PC-9 (cell line): ENCODE results near the gene LAMA2. TPM values are rescaled to one million over a fixed set of nuclear protein-coding genes. Genes with fewer than 3 reads are reported as not detected.

Source experiments
- BruUV-seq: library from RNA; stranded (reverse); fragments of 400-500 nt; replicated peaks from 2 replicates; lab custom pipeline; 2021; lab: Mats Ljungman, UMichigan
- CTCF ChIA-PET: fragments of 300-600 bp; sonication (Branson Sonifier 250); formaldehyde crosslinking; loops from one replicate; lab custom pipeline; 2022; ENCODE audit warnings: antibody characterized with exemption; lab: Charles Lee
- POLR2A ChIA-PET: fragments of 300-600 bp; sonication (Branson Sonifier 250); formaldehyde crosslinking; loops from one replicate; lab custom pipeline; 2022; ENCODE audit warnings: antibody characterized with exemption; ENCODE audit not compliant: unreplicated experiment; lab: Charles Lee
- DNase-seq, 2 experiments: peaks; one replicate each; pipeline versions ENCODE4 v3.0.0 to v3.0.0-alpha.2; 2015 to 2022; ENCODE audit warnings: mixed read lengths in 1 of 2
- H2AFZ ChIP-seq: fragments of 200-600 bp; sonication (generic); 2 replicates; pipeline ENCODE4 v1.8.1; 2017; ENCODE audit warnings: antibody characterized with exemption
- H3F3A ChIP-seq: fragments of 200-600 bp; sonication (generic); 2 replicates; pipeline ENCODE4 v1.8.1; 2017; ENCODE audit warnings: antibody characterized with exemption, mild to moderate bottlenecking, low read depth; ENCODE audit not compliant: insufficient read depth
- H3K27ac ChIP-seq: fragments of 200-600 bp; sonication (generic); 2 replicates; pipeline ENCODE4 v1.6.1; 2016; ENCODE audit warnings: mixed run types
- H3K27me3 ChIP-seq: fragments of 200-600 bp; sonication (generic); 2 replicates; pipeline ENCODE4 v1.6.1; 2016; ENCODE audit warnings: low read depth, mixed run types; ENCODE audit not compliant: insufficient read depth
- H3K36me3 ChIP-seq: fragments of 200-600 bp; sonication (generic); 2 replicates; pipeline ENCODE4 v1.6.1; 2016; ENCODE audit warnings: low read depth, mixed run types
- H3K4me1 ChIP-seq: fragments of 200-600 bp; sonication (generic); replicated peaks from 2 replicates; pipeline ENCODE4 v1.6.1; 2016; ENCODE audit warnings: mixed run types; ENCODE audit not compliant: insufficient read depth
- H3K4me2 ChIP-seq: fragments of 200-600 bp; sonication (generic); 2 replicates; pipeline ENCODE4 v1.6.1; 2017; ENCODE audit warnings: mixed run types
- H3K4me3 ChIP-seq: fragments of 200-600 bp; sonication (generic); 2 replicates; pipeline ENCODE4 v1.6.1; 2016; ENCODE audit warnings: mixed run types
- H3K79me2 ChIP-seq: fragments of 200-600 bp; sonication (generic); 2 replicates; pipeline ENCODE4 v1.6.1; 2017; ENCODE audit warnings: low read depth, mixed run types
- H3K9me2 ChIP-seq: fragments of 200-600 bp; sonication (generic); 2 replicates; pipeline ENCODE4 v1.8.1; 2017; ENCODE audit warnings: mild to moderate bottlenecking; ENCODE audit not compliant: insufficient read depth
- H3K9me3 ChIP-seq: fragments of 200-600 bp; sonication (generic); 2 replicates; pipeline ENCODE4 v1.8.1; 2016; ENCODE audit warnings: low read depth; ENCODE audit not compliant: insufficient read depth
- H4K20me1 ChIP-seq: fragments of 200-600 bp; sonication (generic); 2 replicates; pipeline ENCODE4 v1.8.1; 2017; ENCODE audit not compliant: insufficient read depth
- EZH2 ChIP-seq: fragments of 200-600 bp; sonication (generic); IDR thresholded peaks from 2 replicates; pipeline ENCODE4 v1.8.0; 2017; ENCODE audit warnings: antibody characterized with exemption, low read depth
- intact Hi-C: fragments of 100-400 bp; cut with micrococcal nuclease; formaldehyde crosslinking; loops from one replicate; pipeline ENCODE4 v1.10.0; 2022; ENCODE audit not compliant: unreplicated experiment
- total RNA-seq: library from RNA; stranded (reverse); gene quantifications from 2 replicates; pipeline ENCODE4 v1.2.3, GENCODE V29; 2021
- TF ChIP-seq, protein P1 (sequence below): fragments of 200-600 bp; sonication (generic); conservative IDR thresholded peaks from 2 replicates; pipeline ENCODE4 v1.6.1; 2017; ENCODE audit warnings: mixed run types, antibody characterized with exemption, mild to moderate bottlenecking, moderate library complexity

LAMA2 gene
- total RNA-seq, 1 experiment from 2014 or later: 2.8 TPM

DNA sequence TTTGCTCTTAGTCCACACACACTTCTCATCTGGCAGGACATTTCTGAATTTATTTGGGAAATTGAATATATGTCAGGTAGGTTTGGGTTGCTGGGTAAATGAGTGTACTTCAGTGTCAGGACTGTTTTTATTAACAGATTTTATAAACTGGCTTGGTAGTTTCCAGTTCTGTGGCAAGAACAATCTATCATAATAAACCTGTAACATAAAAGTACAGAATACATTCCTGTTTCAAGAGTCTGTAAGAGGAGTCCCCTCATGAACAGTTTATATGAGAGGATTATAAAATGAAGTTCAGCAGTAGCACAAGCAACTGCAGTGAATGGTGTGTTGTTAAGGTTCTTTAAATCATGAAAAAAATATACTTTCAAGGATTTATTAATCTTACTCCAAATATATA, 81.8 kb downstream of the LAMA2 start:
- Histone ChIP-seq H3K4me1 (no peaks in the 10 kb centered on the region), H3K4me3 (no peak overlapping the region), H3K36me3 (no peaks in the 10 kb centered on the region), H2AFZ (no peak overlapping the region), H4K20me1 (no peaks in the 10 kb centered on the region), H3K4me2 (no peak overlapping the region), H3K79me2 (no peaks in the 10 kb centered on the region), H3K27ac (no peak overlapping the region), H3F3A (no peaks in the 10 kb centered on the region), H3K9me2 (no peaks in the 10 kb centered on the region; the same call in 1 of the 2 replicates), H3K9me3 (no peaks in the 10 kb centered on the region), H3K27me3 (no peaks in the 10 kb centered on the region)
- no peak for DNase-seq
- no TSS peak for BruUV-seq
- TF ChIP-seq, protein P1, sequence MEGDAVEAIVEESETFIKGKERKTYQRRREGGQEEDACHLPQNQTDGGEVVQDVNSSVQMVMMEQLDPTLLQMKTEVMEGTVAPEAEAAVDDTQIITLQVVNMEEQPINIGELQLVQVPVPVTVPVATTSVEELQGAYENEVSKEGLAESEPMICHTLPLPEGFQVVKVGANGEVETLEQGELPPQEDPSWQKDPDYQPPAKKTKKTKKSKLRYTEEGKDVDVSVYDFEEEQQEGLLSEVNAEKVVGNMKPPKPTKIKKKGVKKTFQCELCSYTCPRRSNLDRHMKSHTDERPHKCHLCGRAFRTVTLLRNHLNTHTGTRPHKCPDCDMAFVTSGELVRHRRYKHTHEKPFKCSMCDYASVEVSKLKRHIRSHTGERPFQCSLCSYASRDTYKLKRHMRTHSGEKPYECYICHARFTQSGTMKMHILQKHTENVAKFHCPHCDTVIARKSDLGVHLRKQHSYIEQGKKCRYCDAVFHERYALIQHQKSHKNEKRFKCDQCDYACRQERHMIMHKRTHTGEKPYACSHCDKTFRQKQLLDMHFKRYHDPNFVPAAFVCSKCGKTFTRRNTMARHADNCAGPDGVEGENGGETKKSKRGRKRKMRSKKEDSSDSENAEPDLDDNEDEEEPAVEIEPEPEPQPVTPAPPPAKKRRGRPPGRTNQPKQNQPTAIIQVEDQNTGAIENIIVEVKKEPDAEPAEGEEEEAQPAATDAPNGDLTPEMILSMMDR: no peak
- no peak for TF ChIP-seq EZH2
- CTCF ChIA-PET: no interaction called here
- intact Hi-C loops: no loop called here
- POLR2A ChIA-PET: no interaction called here

DNA sequence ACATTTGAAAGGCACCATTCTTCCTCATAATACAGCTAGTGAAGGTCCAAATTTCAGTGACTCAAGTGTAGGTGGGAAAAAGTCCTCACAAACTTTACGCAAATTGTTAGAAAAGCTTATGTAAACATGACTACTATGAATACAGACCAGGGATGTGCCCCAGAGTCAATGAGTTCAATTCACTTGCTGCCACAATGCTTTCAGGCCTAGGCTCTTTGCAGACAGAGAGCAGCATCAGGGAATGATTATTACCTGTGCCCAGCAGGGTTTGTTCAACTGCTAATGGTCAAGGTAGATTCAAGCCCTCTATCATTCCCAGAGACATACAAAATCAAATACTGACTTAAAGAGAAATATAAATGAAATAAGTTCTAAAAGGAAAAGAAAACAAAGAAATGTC, 84.0 kb downstream of the LAMA2 start:
- no peak for DNase-seq
- TF ChIP-seq, protein P1: no peak
- no peak overlapping the region for H3K27ac ChIP-seq
- intact Hi-C loops: no loop called here
- ChIA-PET POLR2A (no interaction called here), CTCF (no interaction called here)
- no peaks in the 10 kb centered on the region for H3F3A ChIP-seq
- no TSS peak for BruUV-seq
- no peaks in the 10 kb centered on the region for H3K36me3 ChIP-seq
- no peaks in the 10 kb centered on the region for H3K4me1 ChIP-seq
- no peak overlapping the region for H3K4me3 ChIP-seq
- H3K9me3 ChIP-seq: no peaks in the 10 kb centered on the region
- no peaks in the 10 kb centered on the region for H4K20me1 ChIP-seq
- H2AFZ ChIP-seq: no peak overlapping the region
- H3K9me2 ChIP-seq: no peaks in the 10 kb centered on the region; the same call in 1 of the 2 replicates
- no peaks in the 10 kb centered on the region for H3K79me2 ChIP-seq
- no peak overlapping the region for H3K4me2 ChIP-seq
- H3K27me3 ChIP-seq: no peaks in the 10 kb centered on the region

DNA sequence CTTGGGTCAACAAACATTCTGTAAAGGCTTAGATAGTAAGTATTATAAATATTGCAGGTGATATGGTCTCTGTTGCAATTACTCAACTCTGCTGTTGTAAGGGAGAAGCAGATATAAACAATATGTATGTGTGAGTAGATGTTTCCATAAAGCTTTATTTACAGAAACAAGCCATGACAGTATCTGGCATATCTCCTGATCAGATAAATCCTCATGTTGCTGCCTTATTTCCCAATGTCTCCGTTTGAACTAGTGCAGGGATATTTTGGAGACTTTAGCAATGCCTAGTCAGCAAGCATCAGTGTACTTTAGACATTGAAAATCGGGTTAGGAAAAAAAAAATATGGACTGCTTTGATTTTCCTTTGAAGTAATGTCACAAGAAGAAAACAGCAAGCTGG, 96.1 kb downstream of the LAMA2 start:
- Histone ChIP-seq H3K4me3 (no peak overlapping the region), H3K9me3 (no peaks in the 10 kb centered on the region), H4K20me1 (no peaks in the 10 kb centered on the region), H3F3A (no peaks in the 10 kb centered on the region), H3K27ac (no peak overlapping the region), H3K9me2 (no peaks in the 10 kb centered on the region), H3K27me3 (no peaks in the 10 kb centered on the region), H3K4me2 (no peak overlapping the region), H3K36me3 (no peaks in the 10 kb centered on the region), H3K79me2 (no peaks in the 10 kb centered on the region), H3K4me1 (no peaks in the 10 kb centered on the region), H2AFZ (no peak overlapping the region)
- CTCF ChIA-PET: no interaction called here
- POLR2A ChIA-PET: no interaction called here
- intact Hi-C loops: no loop called here
- no peak for DNase-seq
- BruUV-seq: no TSS peak
- TF ChIP-seq, protein P1: no peak
- no peak for TF ChIP-seq EZH2
